ENCODE data around the gene HP1BP3.

HP1BP3 gene

GRCh38 chr1:20729990-20730689 lies 57.0 kb downstream of the HP1BP3 start:
- TF ChIP-seq FOXM1 (IDR thresholded peaks at IDR 0.05; ENCODE audit: borderline replicate concordance, low read depth) (no peak), CEBPB (IDR thresholded peaks at IDR 0.05) (no peak), YY1 (IDR thresholded peaks at IDR 0.05; ENCODE audit: low read depth) (no peak), TAF1 (IDR thresholded peaks at IDR 0.05; ENCODE audit: low read depth) (no peak), RAD21 (IDR thresholded peaks at IDR 0.05; ENCODE audit: low read depth) (no peak), NFIC (IDR thresholded peaks at IDR 0.05) (no peak), REST (IDR thresholded peaks at IDR 0.05; ENCODE audit: low read depth) (no peak), EGR1 (IDR thresholded peaks at IDR 0.05) (no peak), TEAD4 (IDR thresholded peaks at IDR 0.05) (no peak), USF1 (IDR thresholded peaks at IDR 0.05) (no peak), EP300 (IDR thresholded peaks at IDR 0.05; ENCODE audit: borderline replicate concordance) (no peak)

- TF ChIP-seq CEBPB (IDR thresholded peaks at IDR 0.05), result no peak
- no peak for TF ChIP-seq ZBTB7A (IDR thresholded peaks at IDR 0.05; ENCODE audit: low read depth)
- no peak for TF ChIP-seq FOXM1 (IDR thresholded peaks at IDR 0.05; ENCODE audit: borderline replicate concordance, low read depth)
- no peak for TF ChIP-seq REST (IDR thresholded peaks at IDR 0.05; ENCODE audit: low read depth)
- TF ChIP-seq TEAD4 (IDR thresholded peaks at IDR 0.05), result no peak
- no peak for TF ChIP-seq TAF1 (IDR thresholded peaks at IDR 0.05; ENCODE audit: low read depth)
- TF ChIP-seq TCF12 (IDR thresholded peaks at IDR 0.05; ENCODE audit: low read depth), result no peak
- TF ChIP-seq USF1 (IDR thresholded peaks at IDR 0.05), result no peak
These were observed 57.8 kb downstream of the HP1BP3 start for GRCh38 chr1:20729155-20729931.

GRCh38 chr1:20728371-20729154 lies 58.5 kb downstream of the HP1BP3 start:
- TF ChIP-seq YY1 (IDR thresholded peaks at IDR 0.05; ENCODE audit: low read depth) (no peak), USF1 (IDR thresholded peaks at IDR 0.05) (no peak), TEAD4 (IDR thresholded peaks at IDR 0.05) (no peak), ZBTB7A (IDR thresholded peaks at IDR 0.05; ENCODE audit: low read depth) (no peak), TAF1 (IDR thresholded peaks at IDR 0.05; ENCODE audit: low read depth) (no peak), NFIC (IDR thresholded peaks at IDR 0.05) (no peak), EGR1 (IDR thresholded peaks at IDR 0.05) (no peak), CREB1 (IDR thresholded peaks at IDR 0.05; ENCODE audit: low read depth) (no peak), EP300 (IDR thresholded peaks at IDR 0.05; ENCODE audit: borderline replicate concordance) (no peak), FOXM1 (IDR thresholded peaks at IDR 0.05; ENCODE audit: borderline replicate concordance, low read depth) (no peak), RAD21 (IDR thresholded peaks at IDR 0.05; ENCODE audit: low read depth) (no peak), REST (IDR thresholded peaks at IDR 0.05; ENCODE audit: low read depth) (no peak), TCF12 (IDR thresholded peaks at IDR 0.05; ENCODE audit: low read depth) (no peak), CEBPB (IDR thresholded peaks at IDR 0.05) (no peak)
- TF ChIP-seq, protein P1, sequence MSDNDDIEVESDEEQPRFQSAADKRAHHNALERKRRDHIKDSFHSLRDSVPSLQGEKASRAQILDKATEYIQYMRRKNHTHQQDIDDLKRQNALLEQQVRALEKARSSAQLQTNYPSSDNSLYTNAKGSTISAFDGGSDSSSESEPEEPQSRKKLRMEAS (IDR thresholded peaks at IDR 0.05), result no peak
